Neuronal stem cell (in vitro differentiated cells): ENCODE data around the gene CYP11A1.

Experiments
- DNase-seq: peaks from one replicate; pipeline ENCODE4 v3.0.0-alpha.2; 2013; ENCODE audit warnings: low spot score
- H2AFZ ChIP-seq: one replicate; pipeline ENCODE4 v1.6.1; 2013; ENCODE audit warnings: mild to moderate bottlenecking, low read length, inconsistent platforms
- H2AK5ac ChIP-seq: 2 replicates; pipeline ENCODE4 v1.6.1; 2013; ENCODE audit warnings: low read depth, mild to moderate bottlenecking, inconsistent platforms, low read length, moderate library complexity, mixed read lengths
- H2BK120ac ChIP-seq: 2 replicates; pipeline ENCODE4 v1.6.1; 2013; ENCODE audit warnings: low read depth, mild to moderate bottlenecking, inconsistent platforms, low read length, moderate library complexity, mixed read lengths
- H2BK12ac ChIP-seq: one replicate; pipeline ENCODE4 v1.6.1; 2013; ENCODE audit warnings: low read length, inconsistent platforms
- H2BK15ac ChIP-seq: 2 replicates; pipeline ENCODE4 v1.6.1; 2013; ENCODE audit warnings: mild to moderate bottlenecking, low read length, inconsistent platforms, mixed read lengths
- H2BK5ac ChIP-seq: one replicate; pipeline ENCODE4 v1.6.1; 2013; ENCODE audit warnings: inconsistent platforms, mild to moderate bottlenecking, low read length, moderate library complexity
- H3K14ac ChIP-seq: one replicate; pipeline ENCODE4 v1.6.1; 2013; ENCODE audit warnings: low read length, inconsistent platforms
- H3K18ac ChIP-seq: 2 replicates; pipeline ENCODE4 v1.6.1; 2013; ENCODE audit warnings: low read length, inconsistent platforms
- H3K23ac ChIP-seq: 2 replicates; pipeline ENCODE4 v1.6.1; 2013; ENCODE audit warnings: low read depth, mild to moderate bottlenecking, mixed read lengths, low read length, inconsistent platforms; ENCODE audit not compliant: poor library complexity
- H3K27ac ChIP-seq: replicated peaks from 3 replicates; pipeline ENCODE4 v1.5.1; 2013; ENCODE audit warnings: low read length, inconsistent platforms
- H3K27me3 ChIP-seq, 3 experiments: 2 replicates each; pipeline ENCODE4 v1.6.1; 2013; ENCODE audit warnings: low read length in 3 of 3, mild to moderate bottlenecking in 2 of 3, inconsistent platforms in 1 of 3, low read depth in 1 of 3, mixed read lengths in 1 of 3, moderate library complexity in 1 of 3; ENCODE audit not compliant: control insufficient read depth in 3 of 3, insufficient read depth in 3 of 3
- H3K36me3 ChIP-seq, 2 donors: replicated peaks in 1 of 2; 2 replicates each; pipeline ENCODE4 v1.6.1; 2013; ENCODE audit warnings: low read length in 2 of 2; ENCODE audit not compliant: control insufficient read depth in 2 of 2, insufficient read depth in 2 of 2
- H3K4ac ChIP-seq: 2 replicates; pipeline ENCODE4 v1.6.1; 2013; ENCODE audit warnings: inconsistent platforms, mild to moderate bottlenecking, low read length, moderate library complexity
- H3K4me1 ChIP-seq, 2 donors: 1 replicate in 1 of 2; 2 replicates in 1 of 2; pipeline ENCODE4 v1.6.1; 2013; ENCODE audit warnings: low read length in 2 of 2, low read depth in 1 of 2; ENCODE audit not compliant: control insufficient read depth in 2 of 2, insufficient read depth in 1 of 2
- H3K4me2 ChIP-seq: one replicate; pipeline ENCODE4 v1.6.1; 2013; ENCODE audit warnings: mild to moderate bottlenecking, low read length, inconsistent platforms; ENCODE audit not compliant: insufficient read depth, poor library complexity, severe bottlenecking
- H3K4me3 ChIP-seq, 2 donors: 2 replicates each; pipeline ENCODE4 v1.5.1; 2013; ENCODE audit warnings: low read length in 2 of 2, mild to moderate bottlenecking in 2 of 2, inconsistent platforms in 1 of 2, moderate library complexity in 1 of 2
- H3K79me1 ChIP-seq: one replicate; pipeline ENCODE4 v1.6.1; 2013; ENCODE audit warnings: low read depth, mild to moderate bottlenecking, inconsistent platforms, low read length, moderate library complexity
- H3K9ac ChIP-seq: one replicate; pipeline ENCODE4 v1.6.1; 2013; ENCODE audit warnings: mild to moderate bottlenecking, low read depth, low read length, inconsistent platforms; ENCODE audit not compliant: poor library complexity
- H3K9me3 ChIP-seq, 2 donors: replicated peaks in 1 of 2; 2 replicates each; pipeline versions ENCODE3 to v1.6.1; 2013; ENCODE audit warnings: low read length in 2 of 2, mild to moderate bottlenecking in 2 of 2, inconsistent platforms in 1 of 2, low read depth in 1 of 2, mixed read lengths in 1 of 2, moderate library complexity in 1 of 2; ENCODE audit not compliant: control insufficient read depth in 2 of 2, insufficient read depth in 1 of 2
- H4K8ac ChIP-seq: one replicate; pipeline ENCODE4 v1.6.1; 2013; ENCODE audit warnings: low read depth, mild to moderate bottlenecking, inconsistent platforms, low read length, moderate library complexity
- H4K91ac ChIP-seq: one replicate; pipeline ENCODE4 v1.6.1; 2013; ENCODE audit warnings: low read length, low read depth, mild to moderate bottlenecking, inconsistent platforms; ENCODE audit not compliant: poor library complexity
- WGBS, 2 donors: extraction: QIAGEN DNeasy Blood & Tissue Kit; methylation state at CpG; one replicate each; pipeline ENCODE4 v1.1.7; 2013; ENCODE audit warnings: missing lambda C conversion rate in 2 of 2, mixed read lengths in 1 of 2; ENCODE audit not compliant: insufficient read length in 2 of 2, insufficient replicate concordance in 1 of 2; ENCODE audit errors: extremely low coverage in 2 of 2; 5-methylcytosine and 5-hydroxymethylcytosine counted together

Gene CYP11A1

DNA sequence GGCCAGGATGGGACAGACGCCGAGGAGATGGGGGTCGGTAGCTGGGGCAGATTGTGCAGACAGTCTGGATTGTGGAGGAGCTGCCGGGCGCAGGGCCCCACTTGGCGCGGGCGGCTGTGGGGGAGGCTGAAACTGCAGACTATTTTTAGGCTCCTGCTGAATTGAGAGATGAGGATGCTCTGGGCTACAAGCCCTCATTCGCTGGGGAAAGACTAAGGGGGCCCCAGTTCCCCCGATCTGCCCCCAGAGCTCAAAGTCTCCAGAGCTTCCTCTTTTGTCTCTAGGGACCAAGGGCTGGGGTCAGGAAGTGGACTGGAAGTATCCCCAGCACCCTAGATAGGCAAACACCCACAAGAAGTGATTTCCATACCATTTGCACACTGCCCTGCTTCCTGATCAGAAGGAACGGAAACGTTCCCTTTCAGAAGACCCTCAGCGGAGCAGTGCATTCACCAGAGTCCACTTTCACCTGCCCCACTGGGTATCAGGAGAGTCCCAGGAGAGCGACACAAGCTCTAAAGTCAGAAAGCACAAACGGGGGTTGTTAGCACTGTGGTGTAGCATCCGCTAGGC is 36.6 kb upstream of the CYP11A1 start:
- WGBS, 2 donors, result no CpG with 5 or more reads among the region's 16 CpGs
- H3K23ac ChIP-seq, result no peak overlapping the region
- no peaks in the 10 kb centered on the region for H3K9me3 ChIP-seq
- H2BK5ac ChIP-seq, result no peak overlapping the region
- no peak overlapping the region for H3K27ac ChIP-seq
- H3K36me3 ChIP-seq, result no peaks in the 10 kb centered on the region
- H4K91ac ChIP-seq, result no peak overlapping the region
- no peaks in the 10 kb centered on the region for H3K79me1 ChIP-seq
- H3K4me3 ChIP-seq, result no peak overlapping the region
- peak overlapping the region; percentile 67 for H3K9ac ChIP-seq
- no peak overlapping the region for H4K8ac ChIP-seq
- H3K4me1 ChIP-seq, result peaks cover 18 to 22% of the 10 kb centered on the region in 2 donors
- no peak overlapping the region for H2BK120ac ChIP-seq
- no peak overlapping the region for H2AFZ ChIP-seq
- H3K4ac ChIP-seq, result no peak overlapping the region
- H2AK5ac ChIP-seq, result peak overlapping the region; percentile 72
- no peak for DNase-seq
- no peak overlapping the region for H3K18ac ChIP-seq
- no peak overlapping the region for H2BK12ac ChIP-seq
- peak overlapping the region; percentile 28 for H2BK15ac ChIP-seq
- no peak overlapping the region for H3K14ac ChIP-seq
- H3K4me2 ChIP-seq, result no peak overlapping the region
- H3K27me3 ChIP-seq, result peaks cover 0 to 15% (median 0%) of the 10 kb centered on the region in 3 experiments

DNA sequence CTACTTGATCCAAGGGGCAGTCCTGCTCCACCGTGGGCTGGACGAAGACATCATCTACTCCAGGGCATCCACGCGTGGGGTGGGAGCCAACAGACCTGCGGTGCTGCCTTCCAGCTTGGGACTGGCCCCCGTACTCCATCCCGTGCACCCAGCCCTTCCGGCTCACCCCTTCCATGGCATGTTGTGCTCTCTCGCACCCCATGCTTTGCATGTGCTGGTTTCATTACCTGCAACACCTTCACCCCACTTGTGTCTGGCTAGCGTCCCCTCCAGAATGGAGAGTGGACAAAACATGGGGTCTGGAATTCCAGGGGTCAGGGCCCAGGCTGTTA is 36.1 kb upstream of the CYP11A1 start:
- whole genome bisulfite sequencing, 2 donors, result no CpG with 5 or more reads among the region's 10 CpGs
- H3K4me2 ChIP-seq, result no peak overlapping the region
- H3K79me1 ChIP-seq, result no peaks in the 10 kb centered on the region

DNA sequence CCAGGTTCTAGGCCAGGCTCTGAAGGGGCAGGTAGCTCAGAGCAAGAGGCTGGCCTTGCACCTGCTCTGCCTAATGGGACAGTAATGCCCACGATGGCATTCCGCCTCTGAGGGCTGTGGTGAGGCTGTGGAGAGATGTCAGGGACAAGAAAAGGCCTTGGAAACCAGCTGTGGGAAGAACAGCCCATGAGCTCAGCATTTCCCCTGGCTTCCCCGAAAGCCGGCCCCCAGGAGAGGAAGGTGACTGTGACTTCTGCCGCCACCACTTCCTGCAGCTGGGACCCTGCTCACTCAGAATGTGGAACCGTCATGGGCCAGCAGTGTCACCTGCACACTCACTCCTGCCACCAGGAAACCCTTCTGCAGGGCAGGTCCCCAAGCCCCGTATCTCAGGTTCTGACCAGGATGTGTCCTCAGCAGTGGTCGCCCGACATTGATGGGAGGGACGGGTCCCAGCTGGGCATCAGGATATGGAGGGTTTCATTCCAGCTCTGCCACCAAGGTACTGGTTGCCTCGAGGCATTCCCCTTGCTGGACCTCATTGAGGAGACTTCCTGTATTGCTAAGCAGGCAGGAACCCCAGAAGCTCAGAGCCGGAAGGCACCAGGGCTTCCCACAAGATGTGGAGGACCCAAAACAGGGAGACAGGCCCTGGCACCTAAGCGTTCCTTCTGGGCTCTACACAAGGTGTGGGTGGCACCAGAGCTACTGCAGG is 35.6 kb upstream of the CYP11A1 start:
- Histone ChIP-seq H2BK5ac (no peak overlapping the region), H3K4me1 (peaks cover 16 to 21% of the 10 kb centered on the region in 2 donors), H3K9ac (peak overlapping the region; percentile 67), H3K4me3 (no peak overlapping the region), H3K27ac (no peak overlapping the region), H2BK15ac (peak overlapping the region; percentile 28), H4K8ac (no peak overlapping the region), H2BK120ac (no peak overlapping the region), H3K9me3 (no peaks in the 10 kb centered on the region), H3K79me1 (no peaks in the 10 kb centered on the region), H2AFZ (no peak overlapping the region), H3K27me3 (peaks cover 0 to 15% (median 0%) of the 10 kb centered on the region in 3 experiments), H4K91ac (no peak overlapping the region), H3K4ac (peak overlapping the region; percentile 23), H3K36me3 (no peaks in the 10 kb centered on the region), H3K18ac (no peak overlapping the region), H2AK5ac (peak overlapping the region; percentile 72), H2BK12ac (peak overlapping the region; percentile 47), H3K23ac (no peak overlapping the region), H3K4me2 (no peak overlapping the region), H3K14ac (no peak overlapping the region)
- DNase-seq, result no peak
- WGBS, 2 donors, result no CpG with 5 or more reads among the region's 13 CpGs

More for the DNA sequence above, 36.1 kb upstream of the CYP11A1 start:
- no peak overlapping the region for H4K91ac ChIP-seq
- no peak overlapping the region for H2BK120ac ChIP-seq
- no peak overlapping the region for H2BK5ac ChIP-seq
- H2BK12ac ChIP-seq, result peak overlapping the region; percentile 47
- peaks cover 0 to 15% (median 0%) of the 10 kb centered on the region in 3 experiments for H3K27me3 ChIP-seq
- H2AK5ac ChIP-seq, result peak overlapping the region; percentile 72
- no peak for DNase-seq
- H3K14ac ChIP-seq, result no peak overlapping the region
- no peak overlapping the region for H4K8ac ChIP-seq
- H3K9me3 ChIP-seq, result no peaks in the 10 kb centered on the region
- peaks cover 18 to 22% of the 10 kb centered on the region in 2 donors for H3K4me1 ChIP-seq
- H3K36me3 ChIP-seq, result no peaks in the 10 kb centered on the region
- H3K23ac ChIP-seq, result no peak overlapping the region
- H3K4me3 ChIP-seq, result no peak overlapping the region
- H3K9ac ChIP-seq, result peak overlapping the region; percentile 67
- H3K27ac ChIP-seq, result no peak overlapping the region
- H3K18ac ChIP-seq, result no peak overlapping the region
- H3K4ac ChIP-seq, result peak overlapping the region; percentile 23
- peak overlapping the region; percentile 28 for H2BK15ac ChIP-seq
- no peak overlapping the region for H2AFZ ChIP-seq

DNA sequence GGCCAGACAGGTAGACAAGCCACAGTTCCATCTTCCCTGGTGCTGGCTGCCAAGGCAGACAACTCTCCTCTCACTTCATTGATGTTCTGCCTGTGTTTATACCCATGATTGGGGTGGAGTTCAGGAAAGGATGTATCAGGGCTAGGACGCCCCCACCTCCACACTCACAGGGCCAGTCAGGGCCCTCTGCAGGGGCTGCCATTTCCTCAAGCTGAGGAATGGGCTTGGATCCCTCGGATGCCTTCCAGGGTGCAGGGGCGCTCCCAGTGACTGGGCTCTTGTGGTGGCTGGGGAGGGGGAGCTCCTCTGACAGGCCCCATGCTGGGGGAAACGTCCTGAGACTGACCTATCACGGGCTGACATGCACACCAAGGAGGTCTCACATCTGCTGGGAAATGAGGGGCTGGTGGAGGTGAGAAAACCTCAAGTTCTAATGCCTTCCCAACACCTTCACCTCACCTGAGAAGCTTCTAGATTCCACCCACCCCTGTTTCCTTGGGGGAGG is 34.9 kb upstream of the CYP11A1 start:
- DNase-seq, result no peak
- Histone ChIP-seq H2BK15ac (no peak overlapping the region), H3K9me3 (no peaks in the 10 kb centered on the region), H3K79me1 (no peaks in the 10 kb centered on the region), H3K23ac (no peak overlapping the region), H3K9ac (peak overlapping the region; percentile 0), H3K36me3 (no peaks in the 10 kb centered on the region), H4K8ac (no peak overlapping the region), H3K4me3 (no peak overlapping the region), H3K27me3 (peaks cover 0 to 22% (median 0%) of the 10 kb centered on the region in 3 experiments), H2BK12ac (no peak overlapping the region), H2AK5ac (peak overlapping the region; percentile 14), H2BK5ac (no peak overlapping the region), H3K18ac (no peak overlapping the region), H3K27ac (no peak overlapping the region), H2AFZ (no peak overlapping the region), H3K4me1 (peaks cover 11 to 14% of the 10 kb centered on the region in 2 donors), H3K4ac (no peak overlapping the region), H4K91ac (no peak overlapping the region), H3K4me2 (no peak overlapping the region), H2BK120ac (no peak overlapping the region), H3K14ac (no peak overlapping the region)
- WGBS, 2 donors, result no CpG with 5 or more reads among the region's 5 CpGs
